ENCODE data around the gene SH2D2A. TPM values are rescaled to one million over a fixed set of nuclear protein-coding genes. Genes with fewer than 3 reads are reported as not detected.

The SH2D2A gene
- total RNA-seq, 1 donor from 2014 or later: not detected

GRCh38 chr1:156804026-156804425, 12.6 kb downstream of the SH2D2A start:
- no peak for DNase-seq (ENCODE audit: low read depth)

DNA sequence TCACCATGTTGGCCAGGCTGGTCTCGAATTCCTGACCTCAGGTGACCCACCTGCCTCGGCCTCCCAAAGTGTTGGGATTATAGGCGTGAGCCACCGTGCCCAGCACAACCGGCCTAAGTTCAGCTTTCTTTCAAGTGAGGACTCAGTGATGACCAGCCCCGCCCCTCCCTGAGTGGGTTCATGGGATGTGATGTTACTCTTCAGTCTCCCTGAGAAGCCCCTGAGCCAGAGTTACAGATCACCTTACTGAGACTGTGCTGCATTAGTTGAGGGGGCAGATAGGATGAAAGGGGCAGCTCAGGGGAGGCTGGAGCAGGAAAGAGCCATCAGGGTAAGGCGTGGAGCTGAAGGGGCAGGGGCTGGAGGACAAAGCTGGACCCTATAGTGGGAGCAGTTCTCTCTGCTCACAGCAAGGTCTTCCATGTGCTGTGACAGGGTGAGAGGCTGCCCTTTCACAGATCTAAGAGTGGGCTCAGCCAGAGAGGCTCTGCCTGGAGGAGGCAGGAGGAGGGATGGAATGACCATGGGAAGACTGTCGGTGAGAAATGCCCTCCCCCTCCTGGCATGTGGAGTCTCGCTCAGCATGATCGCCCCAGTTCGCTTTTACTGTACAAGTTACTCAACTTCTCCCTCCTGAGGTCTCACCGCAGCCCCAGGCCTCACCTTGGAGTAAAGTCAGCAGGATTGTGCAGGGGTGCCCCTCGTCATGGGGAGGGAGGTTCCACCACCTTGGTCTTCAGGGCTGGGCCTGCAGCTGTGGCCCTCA, 13.4 kb downstream of the SH2D2A start:
- no peak for DNase-seq (ENCODE audit: low read depth)

GRCh38 chr1:156802421-156802935, 14.2 kb downstream of the SH2D2A start:
- DNase-seq (ENCODE audit: low read depth): no peak

GRCh38 chr1:156801409-156802121, 15.1 kb downstream of the SH2D2A start:
- DNase-seq (ENCODE audit: low read depth): no peak

- peak; percentile 70 for DNase-seq (ENCODE audit: low read depth)
Measured at GRCh38 chr1:156797212-156797871, 19.3 kb downstream of the SH2D2A start.

DNA sequence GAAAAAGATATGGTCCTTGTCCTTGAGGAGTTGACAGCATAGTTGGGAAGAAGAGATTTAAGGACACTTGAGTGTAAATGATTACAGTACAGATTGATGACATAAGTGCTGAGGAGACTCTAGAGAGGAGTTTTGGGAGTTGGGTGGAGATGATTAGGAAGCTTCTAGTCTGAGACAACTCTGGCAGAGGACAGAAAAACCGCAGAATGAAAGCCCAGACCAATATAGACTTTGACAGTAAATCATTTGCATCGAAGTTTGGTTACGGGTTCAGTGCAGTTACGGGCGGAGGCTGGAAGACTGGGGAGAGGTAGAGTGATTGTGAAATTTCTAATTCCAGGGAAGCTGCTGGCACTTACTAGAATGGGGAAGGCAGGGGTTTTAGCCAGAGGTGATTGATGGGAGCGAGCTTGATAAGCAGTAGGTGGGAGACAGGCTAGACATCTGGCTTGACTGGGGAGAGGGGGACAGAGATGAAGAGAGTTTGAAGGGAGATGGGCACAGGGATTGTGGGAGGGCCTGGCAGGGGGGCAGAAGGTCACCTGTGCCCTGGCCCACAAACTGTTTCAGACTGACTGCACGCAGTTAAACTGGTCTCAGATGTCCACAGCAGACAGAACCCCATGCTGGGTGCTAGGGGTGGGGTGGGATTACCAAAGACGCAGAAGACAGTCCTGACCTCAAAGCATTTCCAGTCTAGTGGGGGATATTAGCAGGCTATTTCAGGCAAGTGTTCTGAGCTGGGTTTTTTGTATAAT, 20.1 kb downstream of the SH2D2A start:
- no peak for DNase-seq (ENCODE audit: low read depth)

GRCh38 chr1:156795787-156796186, 20.9 kb downstream of the SH2D2A start:
- peak; percentile 27 for DNase-seq (ENCODE audit: low read depth)

GRCh38 chr1:156795374-156795733, 21.3 kb downstream of the SH2D2A start:
- DNase-seq (ENCODE audit: low read depth): no peak

- DNase-seq (ENCODE audit: low read depth): peak; percentile 39
Measured at GRCh38 chr1:156794506-156795373, 21.9 kb downstream of the SH2D2A start.

DNA sequence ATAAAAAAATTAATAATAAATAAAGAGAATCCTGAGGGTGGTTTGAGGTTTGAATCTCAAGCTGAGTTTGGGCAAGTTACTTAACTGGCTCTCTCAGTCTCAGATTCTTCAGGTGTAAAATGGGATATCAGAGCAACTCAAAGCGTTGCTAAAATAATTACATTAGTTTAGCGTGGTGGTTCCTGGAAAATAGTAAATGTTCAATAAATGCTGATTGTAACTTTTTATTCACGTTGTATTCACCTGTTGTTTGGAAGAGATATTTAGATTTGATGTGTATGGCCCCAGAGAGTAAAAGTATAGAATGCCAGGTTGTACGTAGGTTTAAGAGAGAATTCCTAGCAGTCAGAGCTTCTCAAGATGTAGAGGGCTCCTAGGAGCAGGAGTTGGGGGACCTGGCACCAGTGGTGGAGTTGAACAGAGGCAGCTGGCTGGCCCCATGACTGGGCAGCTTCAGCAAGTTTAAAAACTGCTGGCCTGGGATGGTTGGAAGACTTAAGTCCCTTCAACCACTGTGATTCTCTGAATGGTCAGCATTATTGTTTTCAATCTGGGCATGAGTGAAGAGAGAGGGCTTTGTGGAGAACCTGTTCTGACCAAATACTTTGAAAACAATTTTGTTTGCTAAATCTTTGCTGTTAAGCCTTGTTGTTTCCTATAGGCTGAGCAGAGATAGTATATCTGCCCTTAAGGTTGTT, 26.9 kb downstream of the SH2D2A start:
- no peak for DNase-seq (ENCODE audit: low read depth)

DNA sequence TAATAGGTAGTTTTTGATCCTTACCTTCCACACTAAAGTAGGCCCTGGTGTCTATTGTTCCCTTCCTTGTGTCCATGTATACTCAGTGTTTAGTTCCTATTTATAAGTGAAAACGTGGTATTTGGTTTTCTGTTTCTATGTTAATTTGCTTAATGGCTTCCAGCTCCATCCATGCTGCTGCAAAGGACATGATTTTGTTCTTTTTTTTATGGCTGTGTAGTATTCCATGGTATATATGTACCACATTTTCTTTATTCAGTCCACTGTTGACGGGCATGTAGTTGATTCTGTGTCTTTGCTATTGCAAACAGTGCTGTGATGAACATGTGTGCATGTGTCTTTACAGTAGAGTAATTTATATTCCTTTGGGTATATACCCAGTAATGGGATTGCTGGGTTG, 28.5 kb downstream of the SH2D2A start:
- DNase-seq (ENCODE audit: low read depth): no peak

- no peak for DNase-seq (ENCODE audit: low read depth)
Measured at GRCh38 chr1:156786640-156787039, 30.0 kb downstream of the SH2D2A start.

DNA sequence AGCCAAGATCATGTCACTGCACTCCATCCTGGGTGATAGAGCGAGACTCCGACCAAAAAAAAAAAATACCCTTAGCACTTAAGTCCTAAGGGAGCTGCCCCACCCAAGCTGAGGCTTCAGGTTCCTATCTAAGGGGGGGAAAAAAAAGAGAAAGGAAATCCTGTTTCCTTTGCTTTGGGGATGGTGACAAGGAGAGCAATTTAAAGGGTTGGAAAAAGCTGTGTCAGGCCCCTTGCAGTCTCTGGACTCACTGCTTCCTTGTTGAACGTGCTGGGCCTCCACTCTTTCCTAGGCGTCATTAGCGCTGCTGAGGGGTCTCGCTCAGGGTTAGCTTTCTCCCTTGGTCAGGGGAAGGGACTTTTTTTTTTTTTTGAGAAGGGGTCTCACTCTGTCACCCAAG, 31.2 kb downstream of the SH2D2A start:
- no peak for DNase-seq (ENCODE audit: low read depth)

DNA sequence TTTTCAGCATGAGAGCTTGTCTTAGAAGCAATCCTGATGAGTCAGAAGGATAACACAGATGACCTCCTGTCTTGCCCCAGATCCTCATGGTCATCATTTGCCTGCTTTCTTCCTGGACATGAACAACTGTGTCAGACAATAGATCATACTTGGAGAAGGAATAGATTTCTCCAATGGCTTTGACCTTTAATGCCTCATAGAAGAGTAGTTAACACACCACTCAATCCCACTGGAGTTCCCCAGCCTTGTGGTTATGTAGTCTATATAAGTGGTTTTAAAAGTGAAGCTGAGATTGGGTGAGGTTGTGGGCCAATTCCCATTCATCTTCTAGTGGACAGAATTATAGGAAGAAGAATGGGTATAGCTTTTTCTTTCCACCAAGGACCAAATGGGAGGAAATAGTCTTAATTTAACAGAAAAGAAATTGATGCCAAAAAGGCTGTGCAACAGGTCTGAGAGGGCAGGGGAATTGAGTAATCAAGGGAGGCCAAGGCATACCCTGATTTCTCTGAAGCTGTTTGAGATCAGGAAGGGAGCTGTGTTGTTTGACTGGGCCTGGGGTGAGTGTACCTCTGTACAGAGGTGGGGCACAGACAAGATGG, 35.0 kb downstream of the SH2D2A start:
- peak; percentile 65 for DNase-seq (ENCODE audit: low read depth)

- no peak for DNase-seq (ENCODE audit: low read depth)
Measured at GRCh38 chr1:156777573-156777972, 39.1 kb downstream of the SH2D2A start.

GRCh38 chr1:156776942-156777341, 39.7 kb downstream of the SH2D2A start:
- no peak for DNase-seq (ENCODE audit: low read depth)

GRCh38 chr1:156775799-156776198, 40.8 kb downstream of the SH2D2A start:
- no peak for DNase-seq (ENCODE audit: low read depth)

- DNase-seq (ENCODE audit: low read depth): no peak
Measured at GRCh38 chr1:156773607-156774006, 43.0 kb downstream of the SH2D2A start.
